Measurements from ENCODE around the gene ATG5.

DNA sequence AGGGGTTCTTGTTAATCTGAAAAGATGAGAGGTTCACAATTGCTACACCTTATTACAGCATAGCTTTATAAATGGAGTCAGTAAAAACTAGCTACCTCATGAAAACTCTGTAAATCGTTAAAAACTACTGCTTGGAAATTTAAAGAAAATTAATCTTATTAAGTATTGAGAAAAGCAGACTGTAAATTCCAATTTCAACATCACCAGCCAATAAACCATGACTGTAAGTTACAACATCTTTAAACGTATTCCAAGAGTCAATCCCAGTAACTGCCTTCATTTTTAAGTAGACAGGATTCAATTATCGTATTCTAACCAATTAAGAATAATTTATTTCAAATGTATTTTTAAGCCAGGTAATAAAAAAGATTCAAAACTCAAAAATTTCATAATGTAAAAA lies 70.3 kb downstream of the ATG5 start:
- TF ChIP-seq, protein P1, sequence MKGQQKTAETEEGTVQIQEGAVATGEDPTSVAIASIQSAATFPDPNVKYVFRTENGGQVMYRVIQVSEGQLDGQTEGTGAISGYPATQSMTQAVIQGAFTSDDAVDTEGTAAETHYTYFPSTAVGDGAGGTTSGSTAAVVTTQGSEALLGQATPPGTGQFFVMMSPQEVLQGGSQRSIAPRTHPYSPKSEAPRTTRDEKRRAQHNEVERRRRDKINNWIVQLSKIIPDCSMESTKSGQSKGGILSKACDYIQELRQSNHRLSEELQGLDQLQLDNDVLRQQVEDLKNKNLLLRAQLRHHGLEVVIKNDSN (IDR thresholded peaks at IDR 0.05; ENCODE audit: borderline replicate concordance, low read depth): no peak
- TF ChIP-seq NFIC (IDR thresholded peaks at IDR 0.05; ENCODE audit: borderline replicate concordance) (no peak), TCF12 (IDR thresholded peaks at IDR 0.05) (no peak), EZH2phosphoT487 (IDR thresholded peaks at IDR 0.05; ENCODE audit: borderline replicate concordance, low read depth) (no peak), EP300 (IDR thresholded peaks at IDR 0.05; ENCODE audit: borderline replicate concordance in 1 of 2, low read depth in 1 of 2, low read length in 1 of 2) (no peak), MXI1 (IDR thresholded peaks at IDR 0.05; ENCODE audit: low read depth, low read length) (no peak), SMC3 (IDR thresholded peaks at IDR 0.05; ENCODE audit: low read depth, low read length) (no peak), YY1 (IDR thresholded peaks at IDR 0.05; ENCODE audit: low read depth) (no peak)
- TF ChIP-seq, protein P2, sequence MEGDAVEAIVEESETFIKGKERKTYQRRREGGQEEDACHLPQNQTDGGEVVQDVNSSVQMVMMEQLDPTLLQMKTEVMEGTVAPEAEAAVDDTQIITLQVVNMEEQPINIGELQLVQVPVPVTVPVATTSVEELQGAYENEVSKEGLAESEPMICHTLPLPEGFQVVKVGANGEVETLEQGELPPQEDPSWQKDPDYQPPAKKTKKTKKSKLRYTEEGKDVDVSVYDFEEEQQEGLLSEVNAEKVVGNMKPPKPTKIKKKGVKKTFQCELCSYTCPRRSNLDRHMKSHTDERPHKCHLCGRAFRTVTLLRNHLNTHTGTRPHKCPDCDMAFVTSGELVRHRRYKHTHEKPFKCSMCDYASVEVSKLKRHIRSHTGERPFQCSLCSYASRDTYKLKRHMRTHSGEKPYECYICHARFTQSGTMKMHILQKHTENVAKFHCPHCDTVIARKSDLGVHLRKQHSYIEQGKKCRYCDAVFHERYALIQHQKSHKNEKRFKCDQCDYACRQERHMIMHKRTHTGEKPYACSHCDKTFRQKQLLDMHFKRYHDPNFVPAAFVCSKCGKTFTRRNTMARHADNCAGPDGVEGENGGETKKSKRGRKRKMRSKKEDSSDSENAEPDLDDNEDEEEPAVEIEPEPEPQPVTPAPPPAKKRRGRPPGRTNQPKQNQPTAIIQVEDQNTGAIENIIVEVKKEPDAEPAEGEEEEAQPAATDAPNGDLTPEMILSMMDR (IDR thresholded peaks at IDR 0.05): no peak
- TF ChIP-seq, protein P3, sequence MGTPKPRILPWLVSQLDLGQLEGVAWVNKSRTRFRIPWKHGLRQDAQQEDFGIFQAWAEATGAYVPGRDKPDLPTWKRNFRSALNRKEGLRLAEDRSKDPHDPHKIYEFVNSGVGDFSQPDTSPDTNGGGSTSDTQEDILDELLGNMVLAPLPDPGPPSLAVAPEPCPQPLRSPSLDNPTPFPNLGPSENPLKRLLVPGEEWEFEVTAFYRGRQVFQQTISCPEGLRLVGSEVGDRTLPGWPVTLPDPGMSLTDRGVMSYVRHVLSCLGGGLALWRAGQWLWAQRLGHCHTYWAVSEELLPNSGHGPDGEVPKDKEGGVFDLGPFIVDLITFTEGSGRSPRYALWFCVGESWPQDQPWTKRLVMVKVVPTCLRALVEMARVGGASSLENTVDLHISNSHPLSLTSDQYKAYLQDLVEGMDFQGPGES (IDR thresholded peaks at IDR 0.05; ENCODE audit: low read depth, low read length): no peak
- TF ChIP-seq, protein P4, sequence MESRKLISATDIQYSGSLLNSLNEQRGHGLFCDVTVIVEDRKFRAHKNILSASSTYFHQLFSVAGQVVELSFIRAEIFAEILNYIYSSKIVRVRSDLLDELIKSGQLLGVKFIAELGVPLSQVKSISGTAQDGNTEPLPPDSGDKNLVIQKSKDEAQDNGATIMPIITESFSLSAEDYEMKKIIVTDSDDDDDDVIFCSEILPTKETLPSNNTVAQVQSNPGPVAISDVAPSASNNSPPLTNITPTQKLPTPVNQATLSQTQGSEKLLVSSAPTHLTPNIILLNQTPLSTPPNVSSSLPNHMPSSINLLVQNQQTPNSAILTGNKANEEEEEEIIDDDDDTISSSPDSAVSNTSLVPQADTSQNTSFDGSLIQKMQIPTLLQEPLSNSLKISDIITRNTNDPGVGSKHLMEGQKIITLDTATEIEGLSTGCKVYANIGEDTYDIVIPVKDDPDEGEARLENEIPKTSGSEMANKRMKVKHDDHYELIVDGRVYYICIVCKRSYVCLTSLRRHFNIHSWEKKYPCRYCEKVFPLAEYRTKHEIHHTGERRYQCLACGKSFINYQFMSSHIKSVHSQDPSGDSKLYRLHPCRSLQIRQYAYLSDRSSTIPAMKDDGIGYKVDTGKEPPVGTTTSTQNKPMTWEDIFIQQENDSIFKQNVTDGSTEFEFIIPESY (IDR thresholded peaks at IDR 0.05; ENCODE audit: borderline replicate concordance, low read depth): no peak
- TF ChIP-seq, protein P5, sequence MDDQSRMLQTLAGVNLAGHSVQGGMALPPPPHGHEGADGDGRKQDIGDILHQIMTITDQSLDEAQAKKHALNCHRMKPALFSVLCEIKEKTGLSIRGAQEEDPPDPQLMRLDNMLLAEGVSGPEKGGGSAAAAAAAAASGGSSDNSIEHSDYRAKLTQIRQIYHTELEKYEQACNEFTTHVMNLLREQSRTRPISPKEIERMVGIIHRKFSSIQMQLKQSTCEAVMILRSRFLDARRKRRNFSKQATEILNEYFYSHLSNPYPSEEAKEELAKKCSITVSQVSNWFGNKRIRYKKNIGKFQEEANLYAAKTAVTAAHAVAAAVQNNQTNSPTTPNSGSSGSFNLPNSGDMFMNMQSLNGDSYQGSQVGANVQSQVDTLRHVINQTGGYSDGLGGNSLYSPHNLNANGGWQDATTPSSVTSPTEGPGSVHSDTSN (IDR thresholded peaks at IDR 0.05): no peak

Data from SK-N-SH (cell line).